ENCODE data around the gene PROC. TPM values are rescaled to one million over a fixed set of nuclear protein-coding genes. Genes with fewer than 3 reads are reported as not detected.

The PROC gene
- total RNA-seq, 1 donor from 2014 or later: not detected

DNA sequence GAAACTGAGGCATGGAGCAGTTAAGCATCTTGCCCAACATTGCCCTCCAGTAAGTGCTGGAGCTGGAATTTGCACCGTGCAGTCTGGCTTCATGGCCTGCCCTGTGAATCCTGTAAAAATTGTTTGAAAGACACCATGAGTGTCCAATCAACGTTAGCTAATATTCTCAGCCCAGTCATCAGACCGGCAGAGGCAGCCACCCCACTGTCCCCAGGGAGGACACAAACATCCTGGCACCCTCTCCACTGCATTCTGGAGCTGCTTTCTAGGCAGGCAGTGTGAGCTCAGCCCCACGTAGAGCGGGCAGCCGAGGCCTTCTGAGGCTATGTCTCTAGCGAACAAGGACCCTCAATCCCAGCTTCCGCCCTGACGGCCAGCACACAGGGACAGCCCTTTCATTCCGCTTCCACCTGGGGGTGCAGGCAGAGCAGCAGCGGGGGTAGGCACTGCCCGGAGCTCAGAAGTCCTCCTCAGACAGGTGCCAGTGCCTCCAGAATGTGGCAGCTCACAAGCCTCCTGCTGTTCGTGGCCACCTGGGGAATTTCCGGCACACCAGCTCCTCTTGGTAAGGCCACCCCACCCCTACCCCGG is 1.3 kb downstream of the PROC start:
- TF ChIP-seq POLR2AphosphoS5 (IDR thresholded peaks at IDR 0.05; ENCODE audit: insufficient read depth in 1 of 2, low read depth in 1 of 2) (no peak), POLR2A (IDR thresholded peaks at IDR 0.05) (no peak)
- TF ChIP-seq, protein P1, sequence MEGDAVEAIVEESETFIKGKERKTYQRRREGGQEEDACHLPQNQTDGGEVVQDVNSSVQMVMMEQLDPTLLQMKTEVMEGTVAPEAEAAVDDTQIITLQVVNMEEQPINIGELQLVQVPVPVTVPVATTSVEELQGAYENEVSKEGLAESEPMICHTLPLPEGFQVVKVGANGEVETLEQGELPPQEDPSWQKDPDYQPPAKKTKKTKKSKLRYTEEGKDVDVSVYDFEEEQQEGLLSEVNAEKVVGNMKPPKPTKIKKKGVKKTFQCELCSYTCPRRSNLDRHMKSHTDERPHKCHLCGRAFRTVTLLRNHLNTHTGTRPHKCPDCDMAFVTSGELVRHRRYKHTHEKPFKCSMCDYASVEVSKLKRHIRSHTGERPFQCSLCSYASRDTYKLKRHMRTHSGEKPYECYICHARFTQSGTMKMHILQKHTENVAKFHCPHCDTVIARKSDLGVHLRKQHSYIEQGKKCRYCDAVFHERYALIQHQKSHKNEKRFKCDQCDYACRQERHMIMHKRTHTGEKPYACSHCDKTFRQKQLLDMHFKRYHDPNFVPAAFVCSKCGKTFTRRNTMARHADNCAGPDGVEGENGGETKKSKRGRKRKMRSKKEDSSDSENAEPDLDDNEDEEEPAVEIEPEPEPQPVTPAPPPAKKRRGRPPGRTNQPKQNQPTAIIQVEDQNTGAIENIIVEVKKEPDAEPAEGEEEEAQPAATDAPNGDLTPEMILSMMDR (IDR thresholded peaks at IDR 0.05): no peak
- Histone ChIP-seq H3K9me3 (no peaks in the 10 kb centered on the region), H3K4me1 (peaks cover 31% of the 10 kb centered on the region), H3K27ac (no peak overlapping the region), H3K27me3 (no peaks in the 10 kb centered on the region), H3K36me3 (no peaks in the 10 kb centered on the region), H3K4me3 (no peak overlapping the region)
- no peak for DNase-seq (ENCODE audit: extremely low spot score in 2 of 2)
- intact Hi-C loops (cut with DNase I): no loop called here

DNA sequence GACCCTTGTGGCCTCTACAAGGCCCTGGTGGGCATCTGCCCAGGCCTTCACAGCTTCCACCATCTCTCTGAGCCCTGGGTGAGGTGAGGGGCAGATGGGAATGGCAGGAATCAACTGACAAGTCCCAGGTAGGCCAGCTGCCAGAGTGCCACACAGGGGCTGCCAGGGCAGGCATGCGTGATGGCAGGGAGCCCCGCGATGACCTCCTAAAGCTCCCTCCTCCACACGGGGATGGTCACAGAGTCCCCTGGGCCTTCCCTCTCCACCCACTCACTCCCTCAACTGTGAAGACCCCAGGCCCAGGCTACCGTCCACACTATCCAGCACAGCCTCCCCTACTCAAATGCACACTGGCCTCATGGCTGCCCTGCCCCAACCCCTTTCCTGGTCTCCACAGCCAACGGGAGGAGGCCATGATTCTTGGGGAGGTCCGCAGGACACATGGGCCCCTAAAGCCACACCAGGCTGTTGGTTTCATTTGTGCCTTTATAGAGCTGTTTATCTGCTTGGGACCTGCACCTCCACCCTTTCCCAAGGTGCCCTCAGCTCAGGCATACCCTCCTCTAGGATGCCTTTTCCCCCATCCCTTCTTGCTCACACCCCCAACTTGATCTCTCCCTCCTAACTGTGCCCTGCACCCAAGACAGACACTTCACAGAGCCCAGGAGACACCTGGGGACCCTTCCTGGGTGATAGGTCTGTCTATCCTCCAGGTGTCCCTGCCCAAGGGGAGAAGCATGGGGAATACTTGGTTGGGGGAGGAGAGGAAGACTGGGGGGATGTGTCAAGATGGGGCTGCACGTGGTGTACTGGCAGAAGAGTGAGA is 2.0 kb downstream of the PROC start:
- no peak overlapping the region for H3K4me3 ChIP-seq
- intact Hi-C loops (cut with DNase I): no loop called here

DNA sequence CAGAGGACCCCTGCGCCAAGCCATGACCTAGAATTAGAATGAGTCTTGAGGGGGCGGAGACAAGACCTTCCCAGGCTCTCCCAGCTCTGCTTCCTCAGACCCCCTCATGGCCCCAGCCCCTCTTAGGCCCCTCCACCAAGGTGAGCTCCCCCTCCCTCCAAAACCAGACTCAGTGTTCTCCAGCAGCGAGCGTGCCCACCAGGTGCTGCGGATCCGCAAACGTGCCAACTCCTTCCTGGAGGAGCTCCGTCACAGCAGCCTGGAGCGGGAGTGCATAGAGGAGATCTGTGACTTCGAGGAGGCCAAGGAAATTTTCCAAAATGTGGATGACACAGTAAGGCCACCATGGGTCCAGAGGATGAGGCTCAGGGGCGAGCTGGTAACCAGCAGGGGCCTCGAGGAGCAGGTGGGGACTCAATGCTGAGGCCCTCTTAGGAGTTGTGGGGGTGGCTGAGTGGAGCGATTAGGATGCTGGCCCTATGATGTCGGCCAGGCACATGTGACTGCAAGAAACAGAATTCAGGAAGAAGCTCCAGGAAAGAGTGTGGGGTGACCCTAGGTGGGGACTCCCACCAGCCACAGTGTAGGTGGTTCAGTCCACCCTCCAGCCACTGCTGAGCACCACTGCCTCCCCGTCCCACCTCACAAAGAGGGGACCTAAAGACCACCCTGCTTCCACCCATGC is 3.0 kb downstream of the PROC start:
- Histone ChIP-seq H3K9me3 (no peaks in the 10 kb centered on the region), H3K36me3 (no peaks in the 10 kb centered on the region), H3K27ac (no peak overlapping the region), H3K27me3 (no peaks in the 10 kb centered on the region), H3K4me3 (no peak overlapping the region), H3K4me1 (peaks cover 21% of the 10 kb centered on the region)
- DNase-seq (ENCODE audit: extremely low spot score in 2 of 2): no peak
- TF ChIP-seq POLR2A (IDR thresholded peaks at IDR 0.05): no peak
- no peak for TF ChIP-seq POLR2AphosphoS5 (IDR thresholded peaks at IDR 0.05; ENCODE audit: insufficient read depth in 1 of 2, low read depth in 1 of 2)
- TF ChIP-seq, protein P1 (IDR thresholded peaks at IDR 0.05): no peak
- intact Hi-C loops (cut with DNase I): no loop called here

More for the DNA sequence above, 2.0 kb downstream of the PROC start:
- no peaks in the 10 kb centered on the region for H3K27me3 ChIP-seq
- no peak for TF ChIP-seq POLR2A (IDR thresholded peaks at IDR 0.05)
- TF ChIP-seq POLR2AphosphoS5 (IDR thresholded peaks at IDR 0.05; ENCODE audit: insufficient read depth in 1 of 2, low read depth in 1 of 2): no peak
- TF ChIP-seq, protein P1 (IDR thresholded peaks at IDR 0.05): no peak
- no peak overlapping the region for H3K27ac ChIP-seq
- H3K4me1 ChIP-seq: peaks cover 31% of the 10 kb centered on the region
- H3K9me3 ChIP-seq: no peaks in the 10 kb centered on the region
- no peaks in the 10 kb centered on the region for H3K36me3 ChIP-seq
- peak in 1 of 2 donors; percentile 82 for DNase-seq (ENCODE audit: extremely low spot score in 2 of 2)

DNA sequence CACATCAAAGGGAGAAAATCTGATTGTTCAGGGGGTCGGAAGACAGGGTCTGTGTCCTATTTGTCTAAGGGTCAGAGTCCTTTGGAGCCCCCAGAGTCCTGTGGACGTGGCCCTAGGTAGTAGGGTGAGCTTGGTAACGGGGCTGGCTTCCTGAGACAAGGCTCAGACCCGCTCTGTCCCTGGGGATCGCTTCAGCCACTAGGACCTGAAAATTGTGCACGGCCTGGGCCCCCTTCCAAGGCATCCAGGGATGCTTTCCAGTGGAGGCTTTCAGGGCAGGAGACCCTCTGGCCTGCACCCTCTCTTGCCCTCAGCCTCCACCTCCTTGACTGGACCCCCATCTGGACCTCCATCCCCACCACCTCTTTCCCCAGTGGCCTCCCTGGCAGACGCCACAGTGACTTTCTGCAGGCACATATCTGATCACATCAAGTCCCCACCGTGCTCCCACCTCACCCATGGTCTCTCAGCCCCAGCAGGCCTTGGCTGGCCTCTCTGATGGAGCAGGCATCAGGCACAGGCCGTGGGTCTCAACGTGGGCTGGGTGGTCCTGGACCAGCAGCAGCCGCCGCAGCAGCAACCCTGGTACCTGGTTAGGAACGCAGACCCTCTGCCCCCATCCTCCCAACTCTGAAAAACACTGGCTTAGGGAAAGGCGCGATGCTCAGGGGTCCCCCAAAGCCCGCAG is 3.8 kb downstream of the PROC start:
- H3K27ac ChIP-seq: no peak overlapping the region
- TF ChIP-seq, protein P1 (IDR thresholded peaks at IDR 0.05): no peak
- TF ChIP-seq POLR2A (IDR thresholded peaks at IDR 0.05) (no peak), POLR2AphosphoS5 (IDR thresholded peaks at IDR 0.05; ENCODE audit: insufficient read depth in 1 of 2, low read depth in 1 of 2) (no peak)
- DNase-seq (ENCODE audit: extremely low spot score in 2 of 2): no peak
- no peaks in the 10 kb centered on the region for H3K27me3 ChIP-seq
- intact Hi-C loops (cut with DNase I): no loop called here
- no peaks in the 10 kb centered on the region for H3K9me3 ChIP-seq
- H3K4me3 ChIP-seq: no peak overlapping the region
- no peaks in the 10 kb centered on the region for H3K36me3 ChIP-seq
- H3K4me1 ChIP-seq: peaks cover 16% of the 10 kb centered on the region

All from vagina (tissue), 2 donors.